GM23338 (cell line): Measurements from ENCODE around the gene YIPF3. TPM values are rescaled to one million over a fixed set of nuclear protein-coding genes. Genes with fewer than 3 reads are reported as not detected.

ENCODE experiments used
- ATAC-seq: fragments of 200-7000 bp; cut with Tn5 transposase; 3 replicates; pipeline ENCODE4 v1.9.1; 2020
- DNase-seq: peaks from one replicate; pipeline ENCODE4 v3.0.0-alpha.2; 2015; ENCODE audit warnings: low spot score
- H2AFZ ChIP-seq: fragments of 200-600 bp; sonication (generic); 2 replicates; pipeline ENCODE4 v1.8.0; 2016; ENCODE audit warnings: antibody characterized with exemption, mild to moderate bottlenecking, moderate library complexity
- H3F3A ChIP-seq: fragments of 200-600 bp; sonication (generic); replicated peaks from 2 replicates; pipeline ENCODE4 v1.8.0; 2017; ENCODE audit warnings: antibody characterized with exemption, mixed run types, low read depth
- H3K27ac ChIP-seq: fragments of 200-600 bp; sonication (generic); 2 replicates; pipeline ENCODE4 v1.6.1; 2016; ENCODE audit warnings: low read depth
- H3K27me3 ChIP-seq: fragments of 200-600 bp; sonication (generic); 2 replicates; pipeline ENCODE4 v1.8.0; 2016; ENCODE audit warnings: mild to moderate bottlenecking, mixed run types, moderate library complexity; ENCODE audit not compliant: insufficient read depth
- H3K36me3 ChIP-seq: fragments of 200-600 bp; sonication (generic); 2 replicates; pipeline ENCODE4 v1.8.0; 2016; ENCODE audit warnings: mild to moderate bottlenecking; ENCODE audit not compliant: insufficient read depth
- H3K4me1 ChIP-seq: fragments of 200-600 bp; sonication (generic); 2 replicates; pipeline ENCODE4 v1.8.0; 2016; ENCODE audit warnings: mild to moderate bottlenecking, moderate library complexity; ENCODE audit not compliant: insufficient read depth
- H3K4me2 ChIP-seq: fragments of 200-600 bp; sonication (generic); 2 replicates; pipeline ENCODE4 v1.7.1; 2017; ENCODE audit warnings: mixed run types
- H3K4me3 ChIP-seq: fragments of 200-600 bp; sonication (generic); 2 replicates; pipeline ENCODE4 v1.6.1; 2016; ENCODE audit warnings: mixed run types
- H3K79me2 ChIP-seq: fragments of 200-600 bp; sonication (generic); replicated peaks from 2 replicates; pipeline ENCODE4 v1.8.0; 2017; ENCODE audit warnings: mild to moderate bottlenecking; ENCODE audit not compliant: insufficient read depth
- H3K9me2 ChIP-seq: fragments of 200-600 bp; sonication (generic); 2 replicates; pipeline ENCODE4 v1.8.0; 2017; ENCODE audit not compliant: insufficient read depth
- H4K20me1 ChIP-seq: fragments of 200-600 bp; sonication (generic); replicated peaks from 2 replicates; pipeline ENCODE4 v1.8.0; 2017; ENCODE audit warnings: mild to moderate bottlenecking; ENCODE audit not compliant: insufficient read depth
- H3K27ac Mint-ChIP-seq: 2 replicates; pipeline ENCODE4 v1.8.0; 2020; ENCODE audit warnings: inconsistent platforms, mild to moderate bottlenecking, moderate library complexity, mixed read lengths
- H3K27me3 Mint-ChIP-seq: 3 replicates; pipeline ENCODE4 v1.8.0; 2022; ENCODE audit warnings: low read depth, mild to moderate bottlenecking, moderate library complexity, mixed read lengths, inconsistent platforms; ENCODE audit not compliant: insufficient read depth, poor library complexity
- H3K36me3 Mint-ChIP-seq: 3 replicates; pipeline ENCODE4 v1.8.0; 2021; ENCODE audit warnings: low read depth, mild to moderate bottlenecking, inconsistent platforms, moderate library complexity, mixed read lengths
- H3K4me1 Mint-ChIP-seq: 3 replicates; pipeline ENCODE4 v1.8.0; 2020; ENCODE audit warnings: mild to moderate bottlenecking, inconsistent platforms, mixed read lengths
- H3K4me3 Mint-ChIP-seq: 3 replicates; pipeline ENCODE4 v1.8.0; 2021; ENCODE audit warnings: moderate library complexity, mild to moderate bottlenecking, inconsistent platforms, mixed read lengths
- H3K9me3 Mint-ChIP-seq: 3 replicates; pipeline ENCODE4 v1.8.0; 2020; ENCODE audit warnings: moderate library complexity, mild to moderate bottlenecking, inconsistent platforms, mixed read lengths
- EZH2phosphoT487 ChIP-seq: fragments of 200-600 bp; sonication (generic); IDR thresholded peaks from one replicate; pipeline ENCODE4 v1.8.1; 2018; ENCODE audit warnings: antibody characterized with exemption; ENCODE audit not compliant: unreplicated experiment
- POLR2AphosphoS5 ChIP-seq: IDR thresholded peaks from 2 replicates; pipeline ENCODE4 v1.6.1; 2016; ENCODE audit warnings: antibody characterized with exemption, low read depth
- ZNF462 ChIP-seq: fragments of 250-450 bp; sonication (Bioruptor Pico); IDR thresholded peaks from 2 replicates; pipeline ENCODE4 v1.5.0; 2020; ENCODE audit warnings: mild to moderate bottlenecking, moderate library complexity
- polyA plus RNA-seq: library from polyadenylated mRNA; unstranded; fragments of >200 nt; fragmentation: Nextera tagmentation; extraction: Ambion mirVana; gene quantifications from 2 replicates; pipeline ENCODE4 v1.2.1, GENCODE V29; 2016
- total RNA-seq: library from RNA; depleted of rRNA; stranded (reverse); fragments of >200 nt; shearing (Covaris generic); gene quantifications from 2 replicates; pipeline ENCODE4 v1.2.3, GENCODE V29; 2014
- TF ChIP-seq, protein P1 (sequence below), 2 experiments: fragments of 200-600 bp in 1 of 2; sonication (generic) in 1 of 2; conservative IDR thresholded peaks; 2 replicates each; pipeline versions ENCODE4 v1.5.1 to v1.6.1; 2016 to 2017; ENCODE audit warnings: antibody characterized with exemption in 2 of 2, low read depth in 2 of 2, mild to moderate bottlenecking in 2 of 2, moderate library complexity in 1 of 2

The YIPF3 gene
- total and polyA plus RNA-seq, 2 experiments from 2014 or later: 64.4 to 94.3 TPM

GRCh38 chr6:43510827-43511163 lies 5.9 kb downstream of the YIPF3 start:
- Histone ChIP-seq H3K27me3 (peaks cover 26% of the 10 kb centered on the region), H3F3A (peaks cover 22% of the 10 kb centered on the region), H3K4me3 (peak overlapping the region; percentile 81), H3K79me2 (peaks cover 16% of the 10 kb centered on the region), H3K9me2 (no peaks in the 10 kb centered on the region), H3K4me2 (peak overlapping the region; percentile 95), H4K20me1 (peaks cover 3% of the 10 kb centered on the region), H2AFZ (no peak overlapping the region), H3K36me3 (peaks cover 24% of the 10 kb centered on the region), H3K27ac (peak overlapping the region; percentile 55; the same call in 1 of the 2 replicates), H3K4me1 (peaks cover 14% of the 10 kb centered on the region)
- H3K36me3 Mint-ChIP-seq: peaks cover 40% of the 10 kb centered on the region
- DNase-seq: no peak
- H3K9me3 Mint-ChIP-seq: peaks cover 3% of the 10 kb centered on the region; the same call in 2 of the 3 replicates
- peak; percentile 19 for ATAC-seq
- peaks cover 39% of the 10 kb centered on the region for H3K4me1 Mint-ChIP-seq
- H3K4me3 Mint-ChIP-seq: peak overlapping the region; percentile 79
- H3K27me3 Mint-ChIP-seq: peaks cover 37% of the 10 kb centered on the region
- TF ChIP-seq ZNF462 (CRISPR knock-in tag) (no peak), POLR2AphosphoS5 (no peak), EZH2phosphoT487 (no peak)
- TF ChIP-seq, protein P1, sequence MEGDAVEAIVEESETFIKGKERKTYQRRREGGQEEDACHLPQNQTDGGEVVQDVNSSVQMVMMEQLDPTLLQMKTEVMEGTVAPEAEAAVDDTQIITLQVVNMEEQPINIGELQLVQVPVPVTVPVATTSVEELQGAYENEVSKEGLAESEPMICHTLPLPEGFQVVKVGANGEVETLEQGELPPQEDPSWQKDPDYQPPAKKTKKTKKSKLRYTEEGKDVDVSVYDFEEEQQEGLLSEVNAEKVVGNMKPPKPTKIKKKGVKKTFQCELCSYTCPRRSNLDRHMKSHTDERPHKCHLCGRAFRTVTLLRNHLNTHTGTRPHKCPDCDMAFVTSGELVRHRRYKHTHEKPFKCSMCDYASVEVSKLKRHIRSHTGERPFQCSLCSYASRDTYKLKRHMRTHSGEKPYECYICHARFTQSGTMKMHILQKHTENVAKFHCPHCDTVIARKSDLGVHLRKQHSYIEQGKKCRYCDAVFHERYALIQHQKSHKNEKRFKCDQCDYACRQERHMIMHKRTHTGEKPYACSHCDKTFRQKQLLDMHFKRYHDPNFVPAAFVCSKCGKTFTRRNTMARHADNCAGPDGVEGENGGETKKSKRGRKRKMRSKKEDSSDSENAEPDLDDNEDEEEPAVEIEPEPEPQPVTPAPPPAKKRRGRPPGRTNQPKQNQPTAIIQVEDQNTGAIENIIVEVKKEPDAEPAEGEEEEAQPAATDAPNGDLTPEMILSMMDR (conservative IDR thresholded peaks at IDR 0.05; ENCODE audit: low read depth in 2 of 2): no peak
- 0 out of 2 replicates have a peak overlapping the region, but pooled peaks have one; percentile 62 for H3K27ac Mint-ChIP-seq
